Natural killer cell treated with Interleukin-12 subunit alpha and Interleukin-12 subunit beta and Interleukin-15 and Interleukin-18, amount 100 ng/mL, for 72 hours (primary cell): Measurements from ENCODE around the gene LNX1. TPM values are rescaled to one million over a fixed set of nuclear protein-coding genes. Genes with fewer than 3 reads are reported as not detected.

Experiments
- ATAC-seq, 2 donors: fragments of 150-1000 bp; cut with Tn5 transposase in 1 of 2; sonication (Bioruptor Pico), chemical (Tn5 transposase) in 1 of 2; 2 replicates each; pipeline ENCODE4 v1.10.0; 2021
- DNase-seq: peaks from one replicate; pipeline ENCODE4 v3.0.0; 2022; ENCODE audit warnings: low spot score
- H3K27ac Mint-ChIP-seq, 2 donors: 1 replicate in 1 of 2; 2 replicates in 1 of 2; pipeline ENCODE4 v1.8.0; 2022; ENCODE audit warnings: mixed read lengths in 2 of 2, mild to moderate bottlenecking in 1 of 2, moderate library complexity in 1 of 2
- H3K27me3 Mint-ChIP-seq, 2 donors: 1 replicate in 1 of 2; 2 replicates in 1 of 2; pipeline ENCODE4 v1.8.0; 2022; ENCODE audit warnings: mixed read lengths in 2 of 2
- H3K36me3 Mint-ChIP-seq: one replicate; pipeline ENCODE4 v1.8.0; 2022; ENCODE audit warnings: mixed read lengths
- H3K4me1 Mint-ChIP-seq, 2 donors: 1 replicate in 1 of 2; 2 replicates in 1 of 2; pipeline ENCODE4 v1.8.0; 2022; ENCODE audit warnings: low read depth in 2 of 2, mixed read lengths in 2 of 2, mild to moderate bottlenecking in 1 of 2
- H3K4me3 Mint-ChIP-seq: one replicate; pipeline ENCODE4 v1.8.0; 2022; ENCODE audit warnings: mixed read lengths
- H3K9me3 Mint-ChIP-seq: 2 replicates; pipeline ENCODE4 v1.8.0; 2022; ENCODE audit warnings: mixed read lengths
- total RNA-seq, 2 donors: library from RNA; stranded (reverse); gene quantifications; one replicate each; pipeline ENCODE4 v1.2.3, GENCODE V29; 2022

Gene LNX1
- total RNA-seq, 2 donors from 2014 or later = not detected

DNA sequence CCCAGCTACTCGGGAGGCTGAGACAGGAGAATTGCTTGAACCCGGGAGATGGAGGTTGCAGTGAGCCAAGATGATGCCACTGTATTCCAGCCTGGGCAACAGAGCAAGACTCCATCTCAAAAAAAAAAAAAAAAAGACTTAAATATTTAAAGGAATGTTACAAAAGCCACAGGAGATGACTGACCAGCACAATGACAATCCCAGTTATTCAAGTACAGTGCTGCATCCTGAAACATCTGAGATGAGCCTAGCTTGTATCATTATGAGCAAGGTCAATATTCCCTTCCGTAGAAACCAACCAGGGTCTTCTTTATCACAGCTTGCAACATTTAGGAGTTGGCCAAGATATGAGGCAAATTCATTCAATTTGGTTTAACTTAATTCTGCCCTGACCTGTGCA lies 38.6 kb downstream of the LNX1 start:
- H3K4me1 Mint-ChIP-seq = no peaks in the 10 kb centered on the region
- ATAC-seq (no peak), DNase-seq (no peak)
- no peaks in the 10 kb centered on the region for H3K9me3 Mint-ChIP-seq
- no peak overlapping the region for H3K4me3 Mint-ChIP-seq
- no peak overlapping the region for H3K27ac Mint-ChIP-seq
- no peaks in the 10 kb centered on the region for H3K36me3 Mint-ChIP-seq
- H3K27me3 Mint-ChIP-seq = peaks cover 3 to 9% of the 10 kb centered on the region in 2 donors

DNA sequence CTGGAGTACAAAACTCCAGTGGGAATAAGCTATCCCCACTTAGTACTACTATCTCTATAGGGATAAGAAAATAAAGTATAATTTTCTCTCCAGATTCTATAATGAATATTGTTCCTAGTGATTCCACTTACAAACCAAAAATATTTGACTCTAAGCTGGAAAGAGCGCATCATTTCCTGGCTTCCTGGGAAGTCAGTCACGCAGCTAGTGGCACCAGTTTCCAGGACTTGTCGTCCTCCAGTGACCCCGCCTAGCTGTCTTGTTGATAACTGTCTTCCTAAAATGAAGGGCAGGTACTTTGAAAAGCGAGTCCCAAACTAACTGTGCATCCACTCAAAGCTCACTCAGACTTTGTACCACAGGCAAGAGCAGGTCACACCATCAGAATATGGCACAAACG lies 39.3 kb downstream of the LNX1 start:
- Mint-ChIP-seq H3K4me1 (no peaks in the 10 kb centered on the region), H3K9me3 (no peaks in the 10 kb centered on the region), H3K27ac (no peak overlapping the region), H3K4me3 (no peak overlapping the region), H3K36me3 (no peaks in the 10 kb centered on the region), H3K27me3 (peaks cover 7 to 15% of the 10 kb centered on the region in 2 donors)
- ATAC-seq (no peak), DNase-seq (no peak)

DNA sequence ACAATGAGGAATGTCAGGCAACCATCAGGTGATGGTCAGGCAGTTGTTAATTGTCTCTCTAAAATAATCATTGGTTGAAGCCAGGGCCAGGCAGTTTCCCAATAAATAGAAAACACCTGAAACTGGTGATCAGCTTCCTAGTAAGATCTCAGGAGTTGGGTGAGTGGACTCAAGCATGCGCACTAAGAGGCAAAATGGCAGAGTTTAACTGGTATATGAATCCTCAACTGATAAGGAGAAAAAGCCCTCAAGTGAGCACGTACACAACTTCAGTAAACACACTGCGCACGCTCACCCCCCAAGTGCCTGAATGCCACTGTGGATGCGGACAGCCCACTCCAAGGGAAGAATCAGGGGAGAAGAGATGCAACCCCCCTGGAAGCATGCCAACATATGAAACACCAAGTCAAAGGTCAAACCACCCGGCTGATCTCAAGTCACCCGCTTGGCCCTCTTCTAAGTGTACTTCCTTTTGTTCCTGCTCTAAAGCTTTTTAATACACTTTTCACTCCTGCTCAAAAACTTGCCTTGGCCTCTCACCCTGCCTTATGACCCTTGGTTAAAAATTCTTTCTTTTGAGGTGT lies 39.9 kb downstream of the LNX1 start:
- Mint-ChIP-seq H3K27ac (no peak overlapping the region), H3K36me3 (no peaks in the 10 kb centered on the region), H3K27me3 (peaks cover 4 to 15% of the 10 kb centered on the region in 2 donors), H3K9me3 (no peaks in the 10 kb centered on the region), H3K4me1 (no peaks in the 10 kb centered on the region), H3K4me3 (no peak overlapping the region)
- no peak for DNase-seq
- no peak for ATAC-seq

DNA sequence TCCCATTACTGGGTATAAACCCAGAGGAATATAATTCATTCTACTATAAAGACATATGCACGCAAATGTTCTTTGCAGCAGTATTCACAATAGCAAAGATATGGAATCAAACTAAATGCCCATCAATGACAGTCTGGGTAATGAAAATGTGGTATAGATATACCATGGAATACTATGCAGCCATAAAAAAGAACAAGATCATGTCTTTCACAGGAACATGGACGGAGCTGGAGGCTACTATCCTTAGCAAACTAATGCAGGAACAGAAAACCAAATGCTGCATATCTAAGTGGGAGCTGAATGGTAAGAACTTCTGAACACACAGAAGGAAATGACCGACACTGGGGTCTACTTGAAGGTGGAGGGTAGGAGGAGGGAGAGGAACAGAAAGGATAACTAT lies 42.6 kb downstream of the LNX1 start:
- no peaks in the 10 kb centered on the region for H3K4me1 Mint-ChIP-seq
- H3K27ac Mint-ChIP-seq = no peak overlapping the region
- no peaks in the 10 kb centered on the region for H3K36me3 Mint-ChIP-seq
- H3K9me3 Mint-ChIP-seq = no peaks in the 10 kb centered on the region
- ATAC-seq (no peak), DNase-seq (no peak)
- H3K27me3 Mint-ChIP-seq = peaks cover 4 to 8% of the 10 kb centered on the region in 2 donors
- H3K4me3 Mint-ChIP-seq = no peak overlapping the region

DNA sequence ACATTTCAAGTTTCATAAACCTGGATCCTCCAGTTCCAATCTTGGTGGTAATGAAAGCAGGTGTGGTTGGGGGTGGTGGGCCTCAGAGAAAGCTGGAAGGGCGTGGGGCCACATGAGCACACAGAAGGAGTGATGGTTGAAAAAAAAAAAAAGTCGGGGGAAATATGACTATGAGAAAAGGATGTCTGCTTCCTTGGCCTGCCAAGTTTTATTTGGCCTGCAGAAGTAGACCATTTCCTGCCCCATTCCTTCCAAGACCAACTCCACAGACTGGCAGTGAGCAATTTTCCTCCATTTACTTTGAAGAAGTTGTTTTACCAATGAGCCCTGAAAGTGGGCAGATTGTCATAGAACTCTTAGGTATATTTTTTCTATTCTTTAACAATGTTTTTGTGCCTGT lies 43.3 kb downstream of the LNX1 start:
- H3K27ac Mint-ChIP-seq = no peak overlapping the region
- H3K27me3 Mint-ChIP-seq = peaks cover 6 to 8% of the 10 kb centered on the region in 2 donors
- DNase-seq (no peak), ATAC-seq (no peak)
- H3K36me3 Mint-ChIP-seq = no peaks in the 10 kb centered on the region
- no peak overlapping the region for H3K4me3 Mint-ChIP-seq
- H3K9me3 Mint-ChIP-seq = no peaks in the 10 kb centered on the region
- H3K4me1 Mint-ChIP-seq = no peaks in the 10 kb centered on the region

DNA sequence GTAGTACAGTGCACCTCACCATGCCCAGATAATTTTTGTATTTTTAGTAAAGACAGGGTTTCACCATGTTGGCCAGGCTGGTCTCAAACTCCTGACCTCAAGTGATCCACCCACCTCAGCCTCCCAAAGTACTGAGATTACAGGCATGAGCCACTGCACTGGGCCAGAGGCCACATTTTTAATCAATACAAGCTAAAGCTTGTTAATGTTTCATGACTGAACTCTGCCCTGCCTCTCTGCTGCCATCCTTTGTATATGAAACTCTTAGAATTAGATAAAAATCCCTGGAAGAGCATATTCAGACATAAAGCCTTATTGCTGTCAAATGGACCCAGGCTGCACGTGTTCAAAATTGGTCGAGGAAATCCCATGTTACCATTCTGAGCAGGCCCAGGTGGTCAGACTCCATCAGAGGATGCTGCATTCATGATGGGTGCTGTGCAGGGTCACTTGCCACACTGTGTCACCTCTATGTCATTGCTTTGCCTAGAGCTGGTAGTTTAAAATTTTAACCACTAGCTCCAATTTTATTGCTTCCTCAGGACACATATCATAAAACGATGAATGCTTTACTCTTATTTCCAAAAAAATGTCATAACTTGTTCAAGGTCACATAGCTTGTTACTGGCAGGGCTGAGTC lies 45.2 kb downstream of the LNX1 start:
- ATAC-seq (no peak), DNase-seq (no peak)
- no peak overlapping the region for H3K27ac Mint-ChIP-seq
- no peaks in the 10 kb centered on the region for H3K9me3 Mint-ChIP-seq
- H3K4me3 Mint-ChIP-seq = no peak overlapping the region
- H3K27me3 Mint-ChIP-seq = peaks cover 6 to 21% of the 10 kb centered on the region in 2 donors
- H3K36me3 Mint-ChIP-seq = no peaks in the 10 kb centered on the region
- no peaks in the 10 kb centered on the region for H3K4me1 Mint-ChIP-seq

DNA sequence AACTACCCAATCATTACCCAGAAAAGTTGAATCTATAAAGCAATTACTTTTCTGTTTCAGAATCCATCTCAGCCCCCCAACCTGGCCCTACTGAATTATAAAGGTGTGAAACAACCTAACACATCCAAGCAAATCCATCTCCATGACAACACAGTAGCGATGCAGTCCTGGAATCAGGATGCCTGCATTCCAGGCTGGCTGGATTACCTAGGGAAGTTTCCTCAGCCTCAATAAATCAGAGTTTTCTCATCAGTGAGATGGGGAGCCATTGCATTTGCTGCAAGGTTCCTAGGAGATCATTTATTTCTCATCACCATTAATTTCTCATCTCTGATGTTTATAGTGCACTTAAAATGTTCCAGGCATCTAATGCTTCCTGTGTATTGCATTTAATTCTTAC lies 46.0 kb downstream of the LNX1 start:
- no peak overlapping the region for H3K27ac Mint-ChIP-seq
- no peaks in the 10 kb centered on the region for H3K36me3 Mint-ChIP-seq
- ATAC-seq = no peak

DNA sequence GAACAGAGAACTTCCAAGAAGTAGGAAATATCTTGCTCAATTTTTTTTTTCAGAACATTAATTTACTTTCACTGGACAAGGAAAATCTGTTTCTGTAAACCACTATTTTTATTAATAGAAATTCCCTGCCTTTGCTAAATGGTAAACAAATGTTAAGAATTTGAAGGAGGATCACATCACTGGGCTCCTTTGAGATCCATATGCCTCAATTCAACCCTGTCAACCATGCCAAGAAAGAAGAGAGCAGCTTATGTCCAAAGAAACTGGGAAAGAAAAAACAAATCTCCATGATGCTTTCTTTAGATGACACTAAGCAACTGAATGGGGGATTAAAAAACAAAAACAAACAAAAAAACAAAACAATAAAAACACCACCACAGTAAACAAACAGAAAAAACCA lies 47.7 kb downstream of the LNX1 start:
- H3K27ac Mint-ChIP-seq = no peak overlapping the region
- H3K4me3 Mint-ChIP-seq = no peak overlapping the region
- H3K27me3 Mint-ChIP-seq = peaks cover 9 to 27% of the 10 kb centered on the region in 2 donors
- DNase-seq (no peak), ATAC-seq (no peak)
- no peaks in the 10 kb centered on the region for H3K36me3 Mint-ChIP-seq
- H3K9me3 Mint-ChIP-seq = no peaks in the 10 kb centered on the region
- H3K4me1 Mint-ChIP-seq = no peaks in the 10 kb centered on the region

More for the DNA sequence above, 46.0 kb downstream of the LNX1 start:
- no peaks in the 10 kb centered on the region for H3K4me1 Mint-ChIP-seq
- H3K27me3 Mint-ChIP-seq = peaks cover 6 to 21% of the 10 kb centered on the region in 2 donors
- no peaks in the 10 kb centered on the region for H3K9me3 Mint-ChIP-seq
- DNase-seq = no peak
- H3K4me3 Mint-ChIP-seq = no peak overlapping the region

DNA sequence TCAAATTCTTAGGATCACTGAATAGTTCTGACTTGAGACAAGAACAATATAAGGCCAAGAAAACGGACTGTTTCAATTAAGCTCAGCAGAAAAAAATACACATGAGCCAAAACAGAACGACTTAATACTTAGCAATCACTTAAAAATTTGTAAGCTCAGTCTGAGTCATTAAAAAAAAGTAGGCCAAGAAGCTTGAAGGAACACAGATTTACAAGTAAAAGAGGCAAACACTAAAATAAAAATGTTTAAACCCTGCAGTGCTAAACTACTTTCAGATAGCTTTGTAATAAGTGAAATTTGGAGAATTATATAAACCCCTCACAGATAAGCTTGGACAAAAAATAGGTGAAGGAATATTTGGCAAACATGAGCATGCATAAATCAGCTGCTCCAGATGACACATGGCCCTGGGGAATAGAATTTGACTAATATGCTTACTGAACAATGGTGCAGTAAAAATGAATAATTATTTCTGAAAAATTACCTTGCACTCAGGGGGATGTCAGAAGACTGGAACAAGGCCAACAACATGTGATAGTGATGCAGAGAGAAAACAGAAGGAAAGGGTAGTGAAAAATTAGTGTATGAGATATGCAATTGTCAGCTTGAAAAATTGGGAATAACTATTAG lies 49.6 kb downstream of the LNX1 start:
- Mint-ChIP-seq H3K27ac (no peak overlapping the region), H3K4me1 (no peaks in the 10 kb centered on the region), H3K27me3 (peaks cover 9 to 27% of the 10 kb centered on the region in 2 donors), H3K36me3 (no peaks in the 10 kb centered on the region), H3K4me3 (no peak overlapping the region), H3K9me3 (no peaks in the 10 kb centered on the region)
- ATAC-seq (no peak), DNase-seq (no peak)

DNA sequence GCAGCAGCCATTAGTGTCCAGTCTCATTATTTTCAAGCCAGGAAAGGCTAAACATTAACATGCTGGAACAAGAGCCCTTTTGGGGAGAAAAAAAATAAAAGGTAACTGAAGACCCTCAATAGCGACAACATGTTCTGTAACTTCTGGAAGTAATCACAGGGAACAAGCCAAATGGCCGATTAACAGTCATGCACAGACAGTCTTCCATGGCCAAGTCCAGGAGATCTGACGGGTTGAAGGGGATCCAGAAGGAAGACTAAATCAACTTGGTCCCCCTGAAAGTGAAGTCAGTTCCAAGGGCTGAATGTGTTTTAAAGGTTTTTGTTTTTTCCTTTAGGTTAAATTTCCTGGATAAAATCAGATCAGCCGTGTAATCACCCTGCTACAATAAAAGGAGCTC lies 52.5 kb downstream of the LNX1 start:
- DNase-seq (no peak), ATAC-seq (no peak)
- no peaks in the 10 kb centered on the region for H3K36me3 Mint-ChIP-seq
- H3K4me3 Mint-ChIP-seq = no peak overlapping the region
- no peaks in the 10 kb centered on the region for H3K9me3 Mint-ChIP-seq
- H3K27ac Mint-ChIP-seq = no peak overlapping the region
- peaks cover 11 to 33% of the 10 kb centered on the region in 2 donors for H3K27me3 Mint-ChIP-seq
- no peaks in the 10 kb centered on the region for H3K4me1 Mint-ChIP-seq

DNA sequence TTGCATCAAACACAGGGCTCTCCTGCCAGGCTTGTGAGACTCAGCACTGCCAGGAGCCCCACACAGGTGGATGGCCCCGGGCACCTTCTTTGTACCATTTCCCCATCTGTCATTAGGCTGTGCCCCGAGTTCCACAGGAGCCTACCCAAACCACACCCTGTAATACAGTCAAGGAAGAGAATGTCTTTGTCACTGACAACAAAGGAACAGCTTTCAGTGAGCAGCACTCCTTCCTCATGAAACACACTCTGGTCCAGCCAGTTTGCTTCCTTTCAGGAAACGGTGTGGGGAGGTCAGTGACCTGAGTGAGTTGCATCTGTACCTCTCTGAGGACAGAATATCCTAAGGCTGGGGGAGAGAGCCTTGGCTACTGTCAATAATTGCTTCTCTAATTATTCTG lies 53.7 kb downstream of the LNX1 start:
- H3K9me3 Mint-ChIP-seq = no peaks in the 10 kb centered on the region
- no peak overlapping the region for H3K27ac Mint-ChIP-seq
- H3K4me1 Mint-ChIP-seq = no peaks in the 10 kb centered on the region
- DNase-seq (no peak), ATAC-seq (no peak)
- no peak overlapping the region for H3K4me3 Mint-ChIP-seq
- H3K36me3 Mint-ChIP-seq = no peaks in the 10 kb centered on the region
- H3K27me3 Mint-ChIP-seq = peaks cover 9 to 31% of the 10 kb centered on the region in 2 donors

DNA sequence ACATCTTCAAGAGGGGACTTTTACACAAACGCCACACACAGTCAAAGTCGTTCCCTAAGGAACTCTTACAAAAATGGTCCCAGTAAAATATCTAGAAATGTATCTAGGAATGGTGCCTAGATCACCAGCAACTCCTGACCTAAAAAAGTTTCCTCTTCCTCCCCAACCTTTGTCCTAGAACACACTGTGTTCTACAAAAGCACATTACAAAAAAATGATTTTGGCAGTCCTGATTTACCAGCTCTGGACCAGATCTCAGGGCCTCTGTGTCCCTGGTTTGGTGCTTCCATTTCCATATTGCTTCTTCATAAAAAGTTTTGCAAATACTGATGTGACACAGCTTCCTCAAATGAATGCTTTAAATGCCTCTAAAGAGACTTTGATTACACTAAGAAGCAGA lies 55.0 kb downstream of the LNX1 start:
- no peak for ATAC-seq
- no peaks in the 10 kb centered on the region for H3K9me3 Mint-ChIP-seq
- no peaks in the 10 kb centered on the region for H3K4me1 Mint-ChIP-seq
- H3K4me3 Mint-ChIP-seq = no peak overlapping the region
- H3K27ac Mint-ChIP-seq = no peak overlapping the region
- no peak for DNase-seq
- H3K27me3 Mint-ChIP-seq = peaks cover 9 to 20% of the 10 kb centered on the region in 2 donors
- no peaks in the 10 kb centered on the region for H3K36me3 Mint-ChIP-seq

DNA sequence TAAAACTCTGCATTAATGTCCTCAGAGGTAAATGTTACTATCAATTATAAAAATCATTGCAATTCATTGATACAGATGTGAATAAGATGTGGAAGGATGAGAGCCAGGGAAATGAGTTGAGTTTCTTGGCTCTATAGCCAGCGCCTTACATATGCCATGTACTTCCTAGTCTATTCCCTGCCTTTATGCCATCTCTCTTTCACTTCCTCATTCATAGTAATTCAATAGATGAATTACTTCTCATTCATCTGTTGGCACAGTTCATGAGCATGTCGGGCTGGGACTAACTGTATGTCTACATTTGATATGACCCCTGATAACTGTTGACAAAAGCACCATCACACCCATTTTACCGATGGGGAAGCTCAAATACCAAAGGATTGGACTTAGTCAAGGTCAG lies 55.7 kb downstream of the LNX1 start:
- Mint-ChIP-seq H3K36me3 (no peaks in the 10 kb centered on the region), H3K4me1 (no peaks in the 10 kb centered on the region), H3K27me3 (peaks cover 9 to 20% of the 10 kb centered on the region in 2 donors), H3K27ac (no peak overlapping the region), H3K4me3 (no peak overlapping the region), H3K9me3 (no peaks in the 10 kb centered on the region)
- DNase-seq (no peak), ATAC-seq (no peak)

DNA sequence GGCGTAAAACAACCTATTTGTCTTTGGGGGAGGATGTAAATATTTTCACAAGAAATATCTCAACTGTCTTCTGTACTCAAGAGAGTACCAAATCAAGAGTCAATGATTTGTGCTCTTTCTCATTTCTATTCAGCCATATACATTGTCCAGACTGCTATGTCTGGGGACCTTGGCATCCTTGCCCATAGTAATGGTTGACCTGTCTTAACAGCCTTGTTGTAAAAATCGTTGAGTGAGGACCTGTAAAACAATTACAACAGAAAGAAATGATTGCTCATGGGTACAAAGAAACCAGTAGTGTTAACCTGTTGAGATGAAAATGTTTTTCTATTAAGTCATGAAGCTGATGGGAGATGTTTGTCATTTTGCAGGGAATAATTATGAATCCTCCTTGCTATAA lies 56.6 kb downstream of the LNX1 start:
- H3K27ac Mint-ChIP-seq = no peak overlapping the region
- H3K27me3 Mint-ChIP-seq = peaks cover 9 to 20% of the 10 kb centered on the region in 2 donors
- no peaks in the 10 kb centered on the region for H3K9me3 Mint-ChIP-seq
- H3K4me1 Mint-ChIP-seq = no peaks in the 10 kb centered on the region
- no peak for ATAC-seq
- DNase-seq = no peak
- no peak overlapping the region for H3K4me3 Mint-ChIP-seq
- no peaks in the 10 kb centered on the region for H3K36me3 Mint-ChIP-seq
